ENCODE measurements around the gene SLC2A6.

SLC2A6 gene

DNA sequence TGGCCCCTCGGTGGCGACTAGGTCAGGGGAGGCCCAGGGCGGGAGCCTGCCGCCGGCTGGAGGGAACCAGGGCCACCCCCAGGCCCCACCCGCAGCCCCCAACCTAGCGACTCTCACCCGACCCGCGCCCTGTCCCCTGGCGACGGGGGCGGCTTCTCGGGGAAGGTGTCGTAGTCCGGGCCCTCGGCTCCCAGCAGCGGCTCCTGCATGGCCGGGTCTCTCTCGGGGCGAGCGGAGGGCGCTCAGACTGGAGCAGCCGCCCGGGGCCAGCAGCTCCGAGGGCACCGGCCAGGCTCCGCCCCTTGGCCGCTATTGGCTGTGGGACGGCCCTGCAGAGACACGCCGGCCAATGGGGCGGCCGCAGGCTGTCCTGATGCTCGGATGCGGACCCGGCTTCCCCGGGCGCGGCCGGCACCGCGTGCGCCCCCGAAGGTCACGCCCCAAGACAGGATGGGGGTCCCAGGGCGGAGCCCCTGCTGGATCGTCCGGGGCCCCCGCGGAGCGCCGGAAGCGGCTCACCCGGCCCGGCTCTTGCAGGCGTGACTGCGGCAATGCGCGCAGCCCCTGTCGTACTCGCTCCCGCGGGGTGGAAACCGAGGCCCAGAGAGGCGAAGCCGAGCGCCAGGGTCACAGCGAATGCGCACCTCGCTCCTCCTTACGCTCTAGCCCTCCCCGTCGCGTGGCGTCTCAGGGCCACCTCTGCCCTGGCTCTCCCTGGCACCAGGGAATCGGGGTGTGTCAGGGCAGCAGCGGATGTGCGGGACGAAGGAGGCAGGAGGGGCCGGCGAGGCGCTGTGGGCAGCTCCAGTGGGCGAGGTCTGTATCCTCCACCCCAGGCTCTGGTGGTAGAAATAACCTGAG is at the start of gene SLC2A6:
Gene SLC2A6 (minus strand): TSS at position 249 of the 861 bp plus-strand sequence. CDS start 40 bp downstream, at position 209.
- peak; percentile 92 for DNase-seq

GRCh38 chr9:133528001-133528875 is 49.3 kb upstream of the SLC2A6 start:
- DNase-seq, result no peak

- DNase-seq, result peak; percentile 27
Measured at GRCh38 chr9:133527444-133527920, 48.6 kb upstream of the SLC2A6 start.

DNA sequence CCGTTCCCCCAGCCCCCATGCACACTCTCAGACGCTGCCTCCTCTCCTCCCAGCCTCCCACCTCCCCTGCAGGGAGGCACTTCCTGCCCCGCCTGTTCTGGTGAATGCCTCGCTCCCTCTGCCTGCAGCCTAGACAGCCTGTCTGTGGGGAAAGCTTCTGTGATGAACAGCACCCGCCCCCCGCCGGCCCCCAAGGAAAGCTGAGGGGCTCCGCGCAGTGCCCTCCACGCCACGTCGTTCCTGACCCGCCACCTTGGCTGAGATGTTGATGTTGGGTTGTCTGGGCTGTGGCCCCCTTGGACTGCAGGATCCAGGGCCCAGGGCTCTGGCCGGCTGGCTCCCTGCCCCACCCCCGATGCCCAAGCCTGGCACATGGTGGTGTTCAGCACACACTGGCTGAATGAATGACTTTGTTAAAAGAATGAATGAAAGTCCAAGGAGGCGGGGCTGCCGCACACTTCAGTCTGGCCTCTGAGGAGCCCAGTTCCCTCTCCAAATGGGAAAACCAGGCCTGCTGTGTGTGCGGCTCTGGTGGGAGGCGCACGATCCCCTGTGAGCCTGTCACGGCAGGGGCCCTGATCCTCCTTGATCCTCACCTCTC is 47.9 kb upstream of the SLC2A6 start:
- peak; percentile 27 for DNase-seq

- no peak for DNase-seq
Measured at GRCh38 chr9:133525677-133526076, 46.8 kb upstream of the SLC2A6 start.

GRCh38 chr9:133524679-133525228 is 45.9 kb upstream of the SLC2A6 start, which contains the start of gene MYMK:
Gene MYMK (minus strand): TSS chr9:133524959. CDS start chr9:133524844, 115 bp downstream.
- DNase-seq, result no peak

DNA sequence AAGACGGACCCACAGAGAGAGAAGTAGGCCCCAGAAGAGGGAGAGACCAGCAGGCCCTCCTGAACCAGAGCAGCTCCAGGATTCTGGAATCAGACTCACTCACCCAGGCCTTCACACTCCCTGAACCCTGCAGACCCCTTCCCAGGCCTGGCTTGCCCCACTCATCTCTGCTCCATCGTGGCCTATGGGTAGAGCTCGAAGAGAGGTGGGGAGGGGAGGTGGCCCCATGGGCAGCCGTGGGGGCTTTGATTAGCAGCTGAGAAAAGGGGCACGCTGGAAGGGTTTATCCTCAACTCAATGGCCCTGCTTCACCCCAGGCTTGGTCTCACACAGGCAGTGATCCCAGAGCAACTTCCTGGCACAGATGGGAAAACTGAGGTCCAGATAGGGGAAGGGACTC is 45.2 kb upstream of the SLC2A6 start:
- no peak for DNase-seq

GRCh38 chr9:133523106-133523505 is 44.2 kb upstream of the SLC2A6 start:
- DNase-seq, result no peak

DNA sequence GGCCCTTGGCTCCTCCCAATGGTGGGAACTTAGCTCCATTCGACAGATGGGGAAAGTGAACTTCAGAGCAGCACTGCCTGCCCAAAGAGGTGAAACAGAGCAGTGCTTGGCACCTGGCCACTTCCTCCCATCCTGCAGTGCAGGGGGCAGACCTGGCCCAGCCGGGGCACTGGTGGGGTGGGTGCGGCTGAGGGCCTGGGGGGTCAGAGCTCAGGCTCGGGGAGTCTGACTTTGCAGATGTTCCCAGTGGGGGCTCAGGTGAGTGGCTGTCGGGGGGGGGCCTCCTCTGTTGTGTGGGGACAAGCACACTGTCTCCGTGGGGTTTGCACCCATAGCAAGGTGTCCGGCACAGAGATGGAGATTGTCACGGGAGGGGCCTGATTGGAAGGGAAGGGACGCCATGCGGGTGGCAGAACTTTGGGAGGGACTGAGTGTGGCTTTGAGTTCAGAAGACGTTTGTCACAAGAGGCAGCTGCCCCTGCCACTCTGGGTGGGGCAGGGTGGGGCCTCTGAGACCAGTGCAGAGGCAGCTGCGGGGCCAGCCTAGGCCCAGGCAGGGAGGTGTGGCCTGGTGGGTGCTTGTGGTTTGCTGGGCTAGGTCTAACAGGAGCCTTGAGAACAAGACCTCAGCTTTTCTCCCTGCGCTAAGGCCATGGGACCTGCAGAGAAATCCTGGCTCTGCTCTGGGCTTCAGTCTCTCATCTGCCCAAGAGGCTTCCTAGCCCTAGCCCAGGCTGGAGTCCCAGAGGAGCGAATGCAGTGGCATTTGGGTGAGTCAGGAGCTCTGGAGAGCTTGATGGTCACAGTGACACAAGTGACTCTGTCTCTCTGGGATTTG is 43.4 kb upstream of the SLC2A6 start:
- peak; percentile 15 for DNase-seq

DNA sequence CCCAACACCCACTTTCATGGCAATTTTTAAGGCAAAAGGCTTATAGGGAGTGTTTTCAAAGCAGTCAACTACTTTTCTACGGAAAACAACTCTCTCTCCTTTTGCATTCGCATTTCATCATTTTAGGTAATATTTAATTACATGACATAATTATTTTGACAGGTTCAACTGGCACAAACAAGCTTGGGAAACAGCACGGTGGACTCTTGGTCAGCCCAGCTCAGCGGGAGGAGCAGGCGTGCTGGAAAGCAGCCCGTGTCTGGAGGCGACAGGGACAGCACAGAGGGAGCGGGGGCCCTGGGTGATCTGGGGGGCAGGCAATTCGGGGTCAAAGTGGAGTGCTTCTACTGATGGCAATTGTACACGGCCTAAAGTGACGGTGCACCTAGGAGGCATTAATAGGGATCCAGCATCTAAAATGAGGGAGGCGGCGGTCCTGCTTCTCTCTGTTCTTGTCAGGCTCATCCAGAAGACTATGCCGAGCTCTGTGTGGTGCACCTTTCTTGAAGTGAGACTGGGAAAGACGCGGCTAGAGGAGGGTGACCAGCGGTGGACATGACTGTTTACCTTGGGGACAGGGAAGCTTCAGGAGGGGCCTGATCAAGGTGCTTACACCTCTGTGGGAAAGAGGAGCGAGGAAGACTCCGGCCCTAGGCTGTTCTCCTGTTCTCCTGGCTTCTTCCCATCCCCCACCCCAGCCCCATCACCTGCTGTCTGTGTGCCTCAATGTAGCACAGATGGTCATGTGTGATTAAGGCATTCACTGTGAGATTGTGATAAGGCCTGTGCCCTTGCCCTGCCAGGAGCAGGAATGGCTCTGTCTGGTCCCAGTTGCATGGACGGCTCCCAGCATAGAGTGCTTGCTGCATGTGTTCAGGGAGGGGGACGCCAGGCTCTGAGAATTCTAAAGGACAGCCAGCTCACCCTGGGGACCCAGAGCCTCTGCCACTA is 42.5 kb upstream of the SLC2A6 start:
- DNase-seq, result peak; percentile 73

GRCh38 chr9:133520121-133520835 is 41.4 kb upstream of the SLC2A6 start:
- DNase-seq, result no peak

DNA sequence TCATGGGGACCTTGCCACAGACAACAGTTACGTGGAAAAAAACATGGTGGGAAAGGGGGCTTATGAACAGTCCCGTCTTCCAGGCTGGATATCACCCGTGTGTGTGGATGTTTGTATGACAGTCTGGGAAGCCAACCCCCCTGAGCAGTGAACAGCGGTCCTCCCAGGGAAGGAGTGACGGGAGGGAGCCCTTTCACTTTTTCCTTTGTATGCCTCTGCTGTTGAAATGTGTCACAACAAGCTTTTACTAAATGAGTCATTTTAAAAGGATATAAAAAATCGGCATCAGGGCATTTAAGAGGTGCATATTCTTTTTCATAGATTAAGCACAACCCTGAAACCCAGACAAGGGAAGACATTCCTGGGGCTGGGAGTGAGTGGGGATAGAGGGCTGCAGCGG is 40.8 kb upstream of the SLC2A6 start:
- DNase-seq, result no peak

- no peak for DNase-seq
Measured at GRCh38 chr9:133518706-133519449, 40.0 kb upstream of the SLC2A6 start.

DNA sequence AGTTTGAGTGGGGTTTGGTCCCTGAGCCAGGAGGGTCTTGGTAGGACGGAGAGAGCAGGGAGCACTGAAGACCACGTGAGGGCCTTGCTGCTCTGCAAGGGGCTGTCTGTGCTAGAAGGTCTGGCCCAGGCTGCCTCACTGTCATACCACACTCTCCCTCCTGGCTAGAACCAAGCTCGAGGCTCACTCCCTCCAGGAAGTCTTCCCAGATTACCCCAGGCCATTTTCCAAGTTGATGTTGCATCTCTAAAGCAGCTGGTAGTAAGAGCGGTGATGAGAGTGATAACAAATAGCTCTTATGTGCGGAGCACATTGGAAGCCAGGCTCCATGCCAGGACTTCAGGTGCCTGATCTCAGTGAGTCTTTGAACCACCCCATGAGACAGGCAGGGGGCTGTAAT is 39.3 kb upstream of the SLC2A6 start:
- no peak for DNase-seq

DNA sequence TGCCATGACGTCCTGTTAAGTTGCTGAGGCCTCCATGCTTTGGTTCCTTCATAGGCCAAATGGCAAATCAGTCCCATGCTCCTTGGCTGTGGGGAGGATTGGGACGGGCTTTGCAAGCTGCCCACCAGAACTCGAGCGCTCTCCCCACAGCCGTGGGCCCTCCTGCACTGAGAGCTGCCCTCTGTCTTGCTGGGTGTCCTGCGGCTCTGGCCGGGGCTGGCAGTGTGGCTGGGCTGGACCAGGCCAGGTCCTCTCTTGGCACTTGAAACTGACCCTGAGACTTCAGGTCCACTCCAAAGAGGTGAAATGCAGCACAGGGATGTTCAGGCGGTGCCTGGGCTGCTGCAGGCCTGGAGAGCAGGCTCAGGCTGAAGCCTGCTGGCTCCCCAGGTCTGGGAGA is 38.8 kb upstream of the SLC2A6 start:
- DNase-seq, result no peak

GRCh38 chr9:133516961-133517350 is 38.1 kb upstream of the SLC2A6 start:
- DNase-seq, result no peak

- no peak for DNase-seq
Measured at GRCh38 chr9:133516256-133516960, 37.5 kb upstream of the SLC2A6 start.

GRCh38 chr9:133515615-133516255 is 36.8 kb upstream of the SLC2A6 start:
- DNase-seq, result no peak

Measured in NCI-H82 (cell line).